K562 (cell line): ENCODE data around the gene SMOC2. TPM values are rescaled to one million over a fixed set of nuclear protein-coding genes. Genes with fewer than 3 reads are reported as not detected.

Source experiments
- AFF1 ChIP-seq, 2 experiments: fragments of 450-650 bp; IDR thresholded peaks; 2 replicates each; pipeline ENCODE4 v1.6.1; 2018; ENCODE audit warnings: mild to moderate bottlenecking in 2 of 2, low read depth in 1 of 2; ENCODE audit not compliant: partially characterized antibody in 2 of 2
- L3MBTL2 ChIP-seq: fragments of 450-650 bp; IDR thresholded peaks from 2 replicates; pipeline ENCODE4 v1.6.1; 2016; ENCODE audit warnings: mild to moderate bottlenecking, moderate library complexity
- MCM2 ChIP-seq: fragments of 450-650 bp; IDR thresholded peaks from 2 replicates; pipeline ENCODE4 v1.6.1; 2017; ENCODE audit warnings: low read depth, mild to moderate bottlenecking
- NCOA2 ChIP-seq, 2 experiments: fragments of 450-650 bp; IDR thresholded peaks; 2 replicates each; pipeline ENCODE4 v1.6.1; 2018; ENCODE audit warnings: mild to moderate bottlenecking in 2 of 2, moderate library complexity in 1 of 2; ENCODE audit not compliant: partially characterized antibody in 2 of 2
- RERE ChIP-seq: sonication (generic); formaldehyde crosslinking; IDR thresholded peaks from 2 replicates; pipeline ENCODE4 v1.8.0; 2023; ENCODE audit warnings: missing genetic modification reagents, mild to moderate bottlenecking, borderline replicate concordance
- SRSF3 ChIP-seq: fragments of 200-400 bp; formaldehyde crosslinking; IDR thresholded peaks from 2 replicates; pipeline ENCODE4 v1.6.1; 2016; ENCODE audit warnings: mild to moderate bottlenecking, low read length, moderate library complexity; ENCODE audit not compliant: insufficient read depth
- SUPT5H ChIP-seq: fragments of 450-650 bp; IDR thresholded peaks from 2 replicates; pipeline ENCODE4 v1.6.1; 2016
- ZNF347 ChIP-seq: fragments of 450-650 bp; formaldehyde crosslinking; IDR thresholded peaks from 2 replicates; pipeline ENCODE4 v1.4.0; 2020; ENCODE audit warnings: low read depth, mild to moderate bottlenecking, moderate library complexity
- ZNF507 ChIP-seq: conservative IDR thresholded peaks from 2 replicates; pipeline ENCODE4 v1.6.1; 2017; ENCODE audit warnings: missing genetic modification characterization, missing compliant biosample characterization
- polyA plus RNA-seq, 8 experiments: library from polyadenylated mRNA; depleted of rRNA in 4 of 8; stranded (reverse) in 5 of 8; unstranded in 3 of 8; fragments of >200 nt; fragmentation: Nextera tagmentation in 2 of 8; fragmentation: Illumina TruSeq in 1 of 8; extraction: Ambion mirVana in 2 of 8; extraction: Trizol in 1 of 8; gene quantifications; 2 replicates each; pipeline versions ENCODE4 v1.2.1 to v1.2.3, GENCODE V29; 2011 to 2014; ENCODE audit warnings: inconsistent platforms in 1 of 8, missing spikeins in 1 of 8
- total RNA-seq, 7 experiments: library from RNA; depleted of rRNA in 6 of 7; stranded (reverse); fragments of >200 nt in 6 of 7; fragmentation: Illumina TruSeq in 2 of 7; extraction: Trizol in 2 of 7; gene quantifications; 2 replicates each; pipeline versions ENCODE4 v1.2.1 to v1.2.3, GENCODE V29; 2011 to 2021; ENCODE audit warnings: low replicate concordance in 1 of 7

SMOC2 gene
- total and polyA plus RNA-seq, 9 of the 15 experiments (the other 6 are each of a cell fraction or from before 2014, with no cell fraction given) = 0.45 to 2.3 (median 1.1) TPM

GRCh38 chr6:168528474-168529095, 87.6 kb downstream of the SMOC2 start (continued):
- TF ChIP-seq RERE (CRISPR knock-in tag) (no peak), ZNF507 (tag) (no peak), SRSF3 (no peak), AFF1 (IDR thresholded peaks at IDR 0.05; ENCODE audit: low read depth in 1 of 2, partially characterized antibody in 2 of 2) (no peak), ZNF347 (CRISPR knock-in tag) (no peak), NCOA2 (IDR thresholded peaks at IDR 0.05; ENCODE audit: partially characterized antibody in 2 of 2) (no peak), MCM2 (no peak), L3MBTL2 (no peak), SUPT5H (no peak)
